ENCODE data around the gene SLC9A3.

Gene SLC9A3

DNA sequence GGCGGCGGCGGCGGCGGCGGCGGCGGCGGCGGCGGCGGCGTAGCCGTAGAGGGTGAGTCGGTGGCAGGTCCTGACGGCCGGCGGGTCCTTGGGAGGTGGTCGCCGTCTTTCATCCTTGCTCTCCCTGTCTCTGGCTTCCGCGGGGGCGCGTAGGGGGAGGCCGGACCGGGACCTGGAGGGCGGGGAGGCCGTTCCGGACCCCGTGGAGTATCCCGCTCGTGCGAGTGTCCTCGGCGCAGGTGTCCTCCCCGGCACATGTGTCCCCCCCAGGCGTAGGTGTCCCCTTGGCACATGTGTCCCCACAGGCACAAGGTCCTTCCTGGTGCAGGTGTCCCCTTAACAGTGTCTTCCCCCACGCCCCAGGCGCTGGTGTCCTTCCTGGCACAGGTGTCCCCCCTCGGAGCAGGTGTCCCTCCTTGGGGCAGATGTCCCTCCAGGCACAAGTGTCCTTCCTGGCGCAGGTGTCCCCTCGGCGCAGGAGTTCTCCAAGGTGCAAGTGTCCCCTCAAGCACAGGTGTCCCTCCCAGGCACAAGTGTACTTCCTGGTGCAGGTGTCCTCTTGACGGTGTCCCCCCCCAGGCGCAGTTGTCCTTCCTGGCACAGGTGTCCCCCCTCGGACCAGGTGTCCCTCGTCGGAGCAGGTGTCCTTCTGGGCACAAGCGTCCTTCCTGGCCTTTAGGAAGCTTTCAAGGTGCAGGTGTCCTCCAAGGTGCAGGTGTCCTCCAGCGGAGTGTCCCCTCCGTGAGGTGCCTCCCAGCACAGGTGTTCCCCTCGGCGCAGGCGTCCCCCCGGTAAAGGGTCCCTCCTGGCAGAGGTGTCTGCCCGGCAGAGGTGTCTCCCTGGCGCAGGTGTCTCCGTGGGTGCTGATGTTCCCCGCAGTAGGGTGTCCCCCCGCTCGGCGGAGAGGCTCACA is 80.8 kb downstream of the SLC9A3 start:
- TF ChIP-seq CTCF (IDR thresholded peaks at IDR 0.05; ENCODE audit: borderline replicate concordance, control extremely low read depth, extremely low read depth, insufficient read depth, missing control alignments): no peak
- in situ Hi-C loops (cut with MboI; ENCODE audit: low sequenced_read_pairs, unreplicated experiment): no loop called here
- peak; percentile 62 for DNase-seq (ENCODE audit: low spot score)

- TF ChIP-seq CTCF (IDR thresholded peaks at IDR 0.05; ENCODE audit: borderline replicate concordance, control extremely low read depth, extremely low read depth, insufficient read depth, missing control alignments): no peak
- DNase-seq (ENCODE audit: low spot score): peak; percentile 96
Measured at GRCh38 chr5:442335-443238, 81.7 kb downstream of the SLC9A3 start, which contains the start of gene EXOC3. EXOC3 (plus strand) TSS chr5:443176; CDS start chr5:446206, 3,030 bp downstream.

GRCh38 chr5:441996-442334 is 82.3 kb downstream of the SLC9A3 start:
- no peak for TF ChIP-seq CTCF (IDR thresholded peaks at IDR 0.05; ENCODE audit: borderline replicate concordance, control extremely low read depth, extremely low read depth, insufficient read depth, missing control alignments)
- in situ Hi-C loops (cut with MboI; ENCODE audit: low sequenced_read_pairs, unreplicated experiment): no loop called here
- DNase-seq (ENCODE audit: low spot score): no peak

More at GRCh38 chr5:442335-443238, 81.7 kb downstream of the SLC9A3 start, which contains the start of gene EXOC3:
- in situ Hi-C loops (cut with MboI; ENCODE audit: low sequenced_read_pairs, unreplicated experiment): no loop called here

GRCh38 chr5:440401-441201 is 83.6 kb downstream of the SLC9A3 start:
- in situ Hi-C loops (cut with MboI; ENCODE audit: low sequenced_read_pairs, unreplicated experiment): no loop called here
- DNase-seq (ENCODE audit: low spot score): peak; percentile 57
- no peak for TF ChIP-seq CTCF (IDR thresholded peaks at IDR 0.05; ENCODE audit: borderline replicate concordance, control extremely low read depth, extremely low read depth, insufficient read depth, missing control alignments)

- no peak for TF ChIP-seq CTCF (IDR thresholded peaks at IDR 0.05; ENCODE audit: borderline replicate concordance, control extremely low read depth, extremely low read depth, insufficient read depth, missing control alignments)
- DNase-seq (ENCODE audit: low spot score): no peak
- in situ Hi-C loops (cut with MboI; ENCODE audit: low sequenced_read_pairs, unreplicated experiment): loop anchor here (10.0 kb wide), 1 partner anchor 125 kb away; no protein-coding TSS in a partner anchor
Measured at GRCh38 chr5:439636-440035, 84.6 kb downstream of the SLC9A3 start.

All from GM13976 (cell line).